Heart left ventricle (tissue), 16 donors: ENCODE results near the gene PDE3A. TPM values are rescaled to one million over a fixed set of nuclear protein-coding genes. Genes with fewer than 3 reads are reported as not detected.
"Not testable (repeated sequence)": the region's sequence is repeated elsewhere in the genome, so short reads cannot be mapped to it uniquely, and the experiment has no call there.

ENCODE experiments used
- ATAC-seq, 4 donors: fragments of 200-7000 bp; cut with Tn5 transposase; one replicate each; pipeline ENCODE4 v1.9.1; 2020 to 2022; ENCODE audit warnings: moderate library complexity in 4 of 4, mild to moderate bottlenecking in 3 of 4, moderate number of reproducible peaks in 1 of 4
- DNase-seq, 5 donors: peaks; one replicate each; pipeline ENCODE4 v3.0.0-alpha.2; 2020
- H3K27ac ChIP-seq, 12 donors: fragments of 200-600 bp; sonication (generic) in 4 of 12; one replicate each; pipeline versions ENCODE4 v1.5.0 to v1.8.0; 2016 to 2022; ENCODE audit warnings: mild to moderate bottlenecking in 2 of 12
- H3K27me3 ChIP-seq, 9 donors: fragments of 200-600 bp; sonication (generic) in 2 of 9; one replicate each; pipeline versions ENCODE4 v1.5.1 to v1.8.0; 2016 to 2022; ENCODE audit warnings: mild to moderate bottlenecking in 3 of 9
- H3K36me3 ChIP-seq, 9 donors: fragments of 200-600 bp; sonication (generic) in 2 of 9; one replicate each; pipeline versions ENCODE4 v1.5.0 to v1.8.0; 2018 to 2022; ENCODE audit warnings: mild to moderate bottlenecking in 2 of 9
- H3K4me1 ChIP-seq, 12 donors: fragments of 200-600 bp; sonication (generic) in 4 of 12; one replicate each; pipeline versions ENCODE4 v1.5.0 to v1.8.0; 2016 to 2022; ENCODE audit warnings: mild to moderate bottlenecking in 3 of 12
- H3K4me3 ChIP-seq, 12 donors: fragments of 200-600 bp; sonication (generic) in 4 of 12; one replicate each; pipeline versions ENCODE4 v1.5.0 to v1.8.0; 2017 to 2022; ENCODE audit warnings: mild to moderate bottlenecking in 9 of 12, moderate library complexity in 4 of 12
- H3K9me3 ChIP-seq, 12 donors: fragments of 200-600 bp; sonication (generic) in 4 of 12; one replicate each; pipeline versions ENCODE4 v1.5.0 to v1.8.0; 2016 to 2022; ENCODE audit warnings: mild to moderate bottlenecking in 1 of 12
- CTCF ChIP-seq, 12 donors: fragments of 200-600 bp; sonication (generic) in 4 of 12; IDR thresholded peaks; one replicate each; pipeline versions ENCODE4 v1.5.0 to v1.8.0; 2018 to 2022; ENCODE audit warnings: antibody characterized with exemption in 12 of 12, mild to moderate bottlenecking in 5 of 12
- POLR2A ChIP-seq, 2 donors: fragments of 450-650 bp; IDR thresholded peaks; one replicate each; pipeline ENCODE4 v1.6.1; 2017; ENCODE audit warnings: antibody characterized with exemption in 2 of 2, mild to moderate bottlenecking in 2 of 2, moderate library complexity in 2 of 2
- WGBS, 4 donors: extraction: QIAGEN DNeasy Blood & Tissue Kit in 2 of 4; methylation state at CpG; one replicate each; pipeline versions ENCODE4 v1.1.5 to v1.1.7; 2013 to 2018; 5-methylcytosine and 5-hydroxymethylcytosine counted together
- intact Hi-C, 10 donors: fragments of 100-400 bp; cut with DNase I; formaldehyde crosslinking; loops; one replicate each; pipeline versions ENCODE4 v1.11.1 to v1.14.2; 2022
- polyA plus RNA-seq, 2 donors: library from polyadenylated mRNA; stranded (reverse); fragments of 200-250 nt; gene quantifications; one replicate each; pipeline ENCODE4 v1.2.3, GENCODE V29; 2013
- total RNA-seq, 9 donors: library from RNA; depleted of rRNA in 2 of 9; stranded (reverse); fragments of >200 nt in 2 of 9; fragmentation: NEBNext Ultra II Directional in 3 of 9; extraction: Animal tissue kit (Norgen Biotek cat#: 25700) in 3 of 9; gene quantifications; one replicate each; pipeline versions ENCODE4 v1.1.0 to v1.2.4, GENCODE V29; 2016 to 2023
- donor health status: ischemic (EF 13 %, LVEDD 7.1; RV severe dilation, severe dysfunction).
- donor health status: healthy with polysubstance abuse.
- donor health status: DM: no; HTN: yes; CAD: no.
- donor health status: DM: no; HTN: no; CAD: no.
- donor health status: ischemic (EF 25% LVEDD 6.9; RV normal size, moderate dysfunction).
- donor health status: ischemic (EF 25% LVEDD 5.7; RV mildly dilated, moderate dysfunction).
- donor health status: healthy.
- donor health status: DM: yes; HTN: yes; CAD: no.
- donor health status: ischemic (EF 35%, LVEDD 5.7; RV mildly dilated, moderate dysfunction).
- donor health status: nonischemic (EF 11% LVEDD 7.7; RV severe dilation, severe dysfunction).
- donor health status: DM: yes; HTN: yes; CAD: no.
- donor health status: PGD.
- donor health status: ischemic (EF 29% LVEDD 5.4; RV normal size, mild dysfunction).
- donor health status: nonischemic (EF 23%, LVEDD 6.1; RV moderate dilation, normal function).

PDE3A gene
- total and polyA plus RNA-seq, 11 donors = 44.5 to 295 (median 183) TPM

- DNase-seq (no peak), ATAC-seq (peak in 2 of 4 donors; percentile 27 to 36)
- Histone ChIP-seq H3K9me3 (no peaks in the 10 kb centered on the region), H3K36me3 (no peaks in the 10 kb centered on the region), H3K27ac (peak overlapping the region in 11 of 12 donors; percentile 1 to 98 (median 95)), H3K4me1 (peaks cover 0 to 42% (median 15%) of the 10 kb centered on the region in 12 donors), H3K4me3 (peak overlapping the region in 8 of 12 donors; percentile 7 to 88 (median 78)), H3K27me3 (no peaks in the 10 kb centered on the region)
- 63 to 82% (median 70%) methylated on average over 1 of the region's 1 CpG for WGBS, 4 donors
- intact Hi-C loops = loop anchor here in 6 of 10 donors (2.0 to 10.0 kb wide), 7 partner anchors 218 to 640 kb away; no protein-coding TSS in a partner anchor
- no peak for TF ChIP-seq POLR2A (IDR thresholded peaks at IDR 0.05)
- TF ChIP-seq CTCF (IDR thresholded peaks at IDR 0.05) = peak in 9 of 12 donors; percentile 23 to 53 (median 42)
Observed at GRCh38 chr12:20376984-20377383, 8.6 kb downstream of the PDE3A start.

- Histone ChIP-seq H3K27ac (peak overlapping the region in 11 of 12 donors; percentile 1 to 98 (median 77)), H3K9me3 (no peaks in the 10 kb centered on the region), H3K36me3 (no peaks in the 10 kb centered on the region), H3K4me3 (peak overlapping the region in 9 of 12 donors; percentile 2 to 88 (median 12)), H3K27me3 (no peaks in the 10 kb centered on the region), H3K4me1 (peaks cover 0 to 49% (median 18%) of the 10 kb centered on the region in 12 donors)
- no peak for TF ChIP-seq POLR2A (IDR thresholded peaks at IDR 0.05)
- no peak for TF ChIP-seq CTCF (IDR thresholded peaks at IDR 0.05)
- intact Hi-C loops = loop anchor here in 6 of 10 donors (2.0 to 10.0 kb wide), 8 partner anchors 21 to 640 kb away; no protein-coding TSS in a partner anchor
- peak in 3 of 4 donors; percentile 17 to 57 (median 37) for ATAC-seq
- DNase-seq = no peak
Observed at GRCh38 chr12:20377750-20378149, 9.4 kb downstream of the PDE3A start.

- intact Hi-C loops = no loop called here
- Histone ChIP-seq H3K9me3 (peaks cover 0 to 6% (median 0%) of the 10 kb centered on the region in 12 donors), H3K36me3 (peaks cover 0 to 8% (median 0%) of the 10 kb centered on the region in 9 donors), H3K4me1 (peaks cover 0 to 53% (median 19%) of the 10 kb centered on the region in 12 donors), H3K27ac (peak overlapping the region in 10 of 12 donors; percentile 5 to 97 (median 66)), H3K4me3 (no peak overlapping the region), H3K27me3 (no peaks in the 10 kb centered on the region)
- DNase-seq = no peak
- peak in 2 of 4 donors; percentile 17 to 21 for ATAC-seq
- no peak for TF ChIP-seq CTCF (IDR thresholded peaks at IDR 0.05)
- TF ChIP-seq POLR2A (IDR thresholded peaks at IDR 0.05) = no peak
- 42 to 59% (median 43%) methylated on average over 2 of the region's 2 CpGs for WGBS, 4 donors
Observed at GRCh38 chr12:20382117-20382516, 13.8 kb downstream of the PDE3A start.

- whole genome bisulfite sequencing, 4 donors = 34 to 50% (median 46%) methylated on average over 2 of the region's 2 CpGs
- intact Hi-C loops = no loop called here
Observed at GRCh38 chr12:20383612-20384011, 15.3 kb downstream of the PDE3A start.

GRCh38 chr12:20384836-20385235, 16.5 kb downstream of the PDE3A start:
- H3K9me3 ChIP-seq, H3K4me3 ChIP-seq, H3K27me3 ChIP-seq, DNase-seq, ATAC-seq, H3K36me3 ChIP-seq, intact Hi-C loops, H3K27ac ChIP-seq: not testable (repeated sequence)
- H3K4me1 ChIP-seq = peaks cover 0 to 64% (median 19%) of the 10 kb centered on the region in 12 donors
- 79 to 88% (median 87%) methylated on average over 6 of the region's 6 CpGs for WGBS, 4 donors

More at GRCh38 chr12:20383612-20384011, 15.3 kb downstream of the PDE3A start:
- Histone ChIP-seq H3K27ac (peak overlapping the region in 10 of 12 donors; percentile 11 to 97 (median 34)), H3K4me3 (no peak overlapping the region), H3K9me3 (peaks cover 0 to 6% (median 0%) of the 10 kb centered on the region in 12 donors), H3K27me3 (no peaks in the 10 kb centered on the region), H3K36me3 (peaks cover 0 to 8% (median 0%) of the 10 kb centered on the region in 9 donors), H3K4me1 (peaks cover 0 to 61% (median 19%) of the 10 kb centered on the region in 12 donors)
- DNase-seq (no peak), ATAC-seq (peak in 3 of 4 donors; percentile 23 to 46 (median 36))
- TF ChIP-seq CTCF (IDR thresholded peaks at IDR 0.05) (no peak), POLR2A (IDR thresholded peaks at IDR 0.05) (no peak)
